ENCODE results near the gene MTHFSD. TPM values are rescaled to one million over a fixed set of nuclear protein-coding genes. Genes with fewer than 3 reads are reported as not detected.
A peak's percentile ranks its signal among the peaks of the same experiment; 100 is the strongest.

Gene MTHFSD
- total and polyA plus RNA-seq, 3 donors from 2014 or later = 42.2 to 55.6 (median 45.0) TPM

DNA sequence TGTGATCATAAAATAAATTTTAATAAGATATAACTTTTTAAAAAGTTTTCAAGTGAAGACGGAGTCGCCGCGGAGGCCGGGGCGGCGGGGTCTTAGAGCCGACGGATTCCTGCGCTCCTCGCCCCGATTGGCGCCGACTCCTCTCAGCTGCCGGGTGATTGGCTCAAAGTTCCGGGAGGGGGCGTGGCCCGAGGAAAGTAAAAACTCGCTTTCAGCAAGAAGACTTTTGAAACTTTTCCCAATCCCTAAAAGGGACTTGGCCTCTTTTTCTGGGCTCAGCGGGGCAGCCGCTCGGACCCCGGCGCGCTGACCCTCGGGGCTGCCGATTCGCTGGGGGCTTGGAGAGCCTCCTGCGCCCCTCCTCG is 11.5 kb upstream of the MTHFSD start, which contains the start of gene FOXC2:
FOXC2 (plus strand) TSS at position 229 of the 365 bp plus-strand sequence. CDS start 507 bp downstream, outside the sequence.
- H3K27me3 ChIP-seq = no peaks in the 10 kb centered on the region
- intact Hi-C loops (cut with DNase I; ENCODE audit: low total_unique reads) = loop anchor here (5.0 kb wide), 1 partner anchor 491 kb away; no protein-coding TSS in a partner anchor
- no peaks in the 10 kb centered on the region for H3K9me3 ChIP-seq
- WGBS, 2 donors = 1 to 3% methylated on average over 19 to 30 of the region's 30 CpGs
- H3K4me1 ChIP-seq = peaks cover 4% of the 10 kb centered on the region
- TF ChIP-seq CTCF (IDR thresholded peaks at IDR 0.05) (no peak), POLR2A (IDR thresholded peaks at IDR 0.05) (no peak)
- H3K27ac ChIP-seq = peak within 1 kb of the TSS; percentile 79 to 82
- no peaks in the 10 kb centered on the region for H3K36me3 ChIP-seq (ENCODE audit: low read depth, missing control alignments)
- H3K4me3 ChIP-seq = peak within 1 kb of the TSS; percentile 54 to 71
- DNase-seq = peak; percentile 91

GRCh38 chr16:86565644-86566511 is 10.8 kb upstream of the MTHFSD start:
- 20 to 30% methylated on average over 41 to 53 of the region's 53 CpGs for WGBS, 2 donors
- Histone ChIP-seq H3K27ac (no peak overlapping the region), H3K4me1 (peaks cover 4% of the 10 kb centered on the region), H3K27me3 (no peaks in the 10 kb centered on the region), H3K9me3 (no peaks in the 10 kb centered on the region), H3K36me3 (ENCODE audit: low read depth, missing control alignments) (no peaks in the 10 kb centered on the region), H3K4me3 (peak overlapping the region; percentile 54 to 71)
- intact Hi-C loops (cut with DNase I; ENCODE audit: low total_unique reads) = loop anchor here (5.0 kb wide), 1 partner anchor 491 kb away; no protein-coding TSS in a partner anchor
- DNase-seq = no peak
- no peak for TF ChIP-seq CTCF (IDR thresholded peaks at IDR 0.05)
- TF ChIP-seq POLR2A (IDR thresholded peaks at IDR 0.05) = no peak

GRCh38 chr16:86565181-86565631 is 10.2 kb upstream of the MTHFSD start:
- H3K27ac ChIP-seq = no peak overlapping the region
- H3K4me3 ChIP-seq = no peak overlapping the region
- 47 to 48% methylated on average over 16 of the region's 16 CpGs for WGBS, 2 donors
- peaks cover 4% of the 10 kb centered on the region for H3K4me1 ChIP-seq
- no peak for DNase-seq
- H3K27me3 ChIP-seq = no peaks in the 10 kb centered on the region
- no peaks in the 10 kb centered on the region for H3K9me3 ChIP-seq
- intact Hi-C loops (cut with DNase I; ENCODE audit: low total_unique reads) = loop anchor here (5.0 kb wide), 1 partner anchor 492 kb away; no protein-coding TSS in a partner anchor
- TF ChIP-seq CTCF (IDR thresholded peaks at IDR 0.05) (no peak), POLR2A (IDR thresholded peaks at IDR 0.05) (no peak)
- no peaks in the 10 kb centered on the region for H3K36me3 ChIP-seq (ENCODE audit: low read depth, missing control alignments)

DNA sequence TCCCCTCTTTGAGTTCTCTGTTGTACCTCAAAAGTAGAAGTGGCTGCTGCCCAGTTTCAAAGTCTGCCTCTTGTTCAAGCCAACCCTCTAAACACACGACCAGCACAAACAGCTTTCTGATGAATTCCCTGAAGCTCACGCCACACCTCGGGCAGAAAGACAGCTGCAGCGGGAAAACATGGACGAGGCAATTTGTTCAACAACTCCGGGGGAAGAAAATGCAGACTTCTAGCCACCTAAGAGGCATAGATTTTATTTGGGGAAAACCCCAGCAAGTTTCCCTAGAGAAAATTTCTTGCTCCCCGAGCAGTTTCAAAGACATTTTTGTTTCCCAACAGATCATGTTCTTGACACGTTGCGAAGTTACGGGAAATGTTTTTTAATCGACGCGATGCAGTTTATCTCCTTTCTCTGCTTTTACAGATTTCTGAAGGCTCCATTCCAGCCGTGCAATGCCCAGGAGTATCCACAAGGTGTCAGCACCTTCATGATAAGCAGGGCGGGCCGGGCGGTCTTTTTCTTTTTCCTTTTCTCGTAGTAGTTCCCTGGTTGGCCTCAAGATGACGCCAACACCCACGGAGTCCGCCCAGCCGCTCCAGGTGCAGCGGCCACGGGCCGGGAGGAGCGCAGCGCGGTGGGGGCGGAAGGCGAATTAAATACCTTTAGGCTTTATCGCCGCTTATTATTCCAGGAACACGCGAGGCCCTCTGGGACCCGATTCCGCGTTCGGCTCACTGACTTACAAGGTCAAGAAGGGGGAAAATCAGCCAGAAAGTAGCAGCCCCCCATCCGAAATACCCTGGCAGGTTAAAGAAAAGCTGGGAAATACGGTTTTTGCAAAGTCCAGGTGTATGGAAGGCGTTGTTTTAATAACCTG is 8.7 kb upstream of the MTHFSD start:
- Histone ChIP-seq H3K36me3 (ENCODE audit: low read depth, missing control alignments) (no peaks in the 10 kb centered on the region), H3K27me3 (no peaks in the 10 kb centered on the region), H3K27ac (peak overlapping the region; percentile 23 to 60), H3K4me3 (peak overlapping the region in 1 of 2 donors; percentile 8), H3K4me1 (peaks cover 4% of the 10 kb centered on the region), H3K9me3 (no peaks in the 10 kb centered on the region)
- DNase-seq = peak; percentile 98
- WGBS, 2 donors = 1% methylated on average over 24 to 41 of the region's 41 CpGs
- no peak for TF ChIP-seq POLR2A (IDR thresholded peaks at IDR 0.05)
- peak; percentile 99 to 100 (median 99) for TF ChIP-seq CTCF (IDR thresholded peaks at IDR 0.05)
- intact Hi-C loops (cut with DNase I; ENCODE audit: low total_unique reads) = loop anchor here (5.0 kb wide), 1 partner anchor 714 kb away; no protein-coding TSS in a partner anchor
